Cardiac fibroblast (primary cell): Measurements from ENCODE around the gene LENEP.

ENCODE experiments used
- DNase-seq, 2 donors: peaks; one replicate each; pipeline versions ENCODE4 v3.0.0 to v3.0.0-alpha.2; 2010; ENCODE audit warnings: low read depth in 2 of 2
- H3K4me3 ChIP-seq, 2 donors: replicated peaks in 1 of 2; 1 replicate in 1 of 2; 2 replicates in 1 of 2; pipeline ENCODE4 v1.5.1; 2011; ENCODE audit warnings: low read depth in 2 of 2, low read length in 2 of 2, mild to moderate bottlenecking in 2 of 2, moderate library complexity in 1 of 2
- TF ChIP-seq, protein P1 (sequence below): IDR thresholded peaks from one replicate; pipeline ENCODE4 v1.5.1; 2011; ENCODE audit warnings: low read depth, mild to moderate bottlenecking, low read length, inconsistent platforms

Gene LENEP

DNA sequence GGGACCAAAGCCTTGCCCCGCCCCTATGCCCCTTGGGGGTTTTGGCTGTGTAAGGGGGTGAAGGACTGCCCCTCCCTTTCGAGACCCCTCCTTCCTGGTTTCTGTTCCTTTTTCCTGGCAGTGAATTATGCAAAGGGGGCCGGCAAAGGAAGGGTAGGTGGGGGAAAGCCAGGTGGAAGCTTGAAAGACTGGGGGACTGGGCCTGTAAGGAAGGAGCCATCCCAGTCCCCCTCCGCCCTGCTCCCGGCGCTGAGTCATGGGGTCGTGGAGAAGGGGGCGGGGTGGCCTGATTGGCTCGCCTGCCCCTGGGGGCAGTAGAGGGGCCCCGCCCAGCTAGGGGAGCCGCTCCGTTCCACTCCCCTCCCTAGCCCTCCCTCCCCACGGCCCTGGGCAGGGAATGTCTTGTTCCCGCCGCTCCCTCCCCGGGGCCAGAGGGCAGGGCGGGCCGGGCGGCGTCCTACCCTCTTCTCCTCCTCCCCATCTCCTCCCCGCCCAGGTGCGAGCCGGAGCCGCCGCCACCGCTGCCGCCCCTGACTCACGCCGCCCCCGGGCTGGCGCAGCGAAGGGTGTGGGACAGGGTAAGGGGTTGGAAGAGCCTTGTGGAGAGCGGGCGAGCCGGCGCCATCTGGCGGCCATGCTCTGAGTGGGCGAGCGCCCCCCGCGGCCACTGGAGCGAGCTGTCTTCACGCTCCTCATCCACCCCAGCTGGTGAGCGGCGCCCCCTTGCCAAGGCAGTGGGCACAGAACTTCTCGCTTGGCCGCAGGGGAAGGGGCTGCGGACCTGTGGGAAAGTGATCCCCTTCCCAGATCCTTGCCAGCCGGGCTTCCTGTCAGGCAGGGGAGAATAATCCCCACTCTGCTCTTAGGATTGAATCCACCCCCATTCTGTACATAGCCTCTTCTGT is 23.9 kb downstream of the LENEP start:
- H3K4me3 ChIP-seq, result peak overlapping the region; percentile 18 to 23
- TF ChIP-seq, protein P1, sequence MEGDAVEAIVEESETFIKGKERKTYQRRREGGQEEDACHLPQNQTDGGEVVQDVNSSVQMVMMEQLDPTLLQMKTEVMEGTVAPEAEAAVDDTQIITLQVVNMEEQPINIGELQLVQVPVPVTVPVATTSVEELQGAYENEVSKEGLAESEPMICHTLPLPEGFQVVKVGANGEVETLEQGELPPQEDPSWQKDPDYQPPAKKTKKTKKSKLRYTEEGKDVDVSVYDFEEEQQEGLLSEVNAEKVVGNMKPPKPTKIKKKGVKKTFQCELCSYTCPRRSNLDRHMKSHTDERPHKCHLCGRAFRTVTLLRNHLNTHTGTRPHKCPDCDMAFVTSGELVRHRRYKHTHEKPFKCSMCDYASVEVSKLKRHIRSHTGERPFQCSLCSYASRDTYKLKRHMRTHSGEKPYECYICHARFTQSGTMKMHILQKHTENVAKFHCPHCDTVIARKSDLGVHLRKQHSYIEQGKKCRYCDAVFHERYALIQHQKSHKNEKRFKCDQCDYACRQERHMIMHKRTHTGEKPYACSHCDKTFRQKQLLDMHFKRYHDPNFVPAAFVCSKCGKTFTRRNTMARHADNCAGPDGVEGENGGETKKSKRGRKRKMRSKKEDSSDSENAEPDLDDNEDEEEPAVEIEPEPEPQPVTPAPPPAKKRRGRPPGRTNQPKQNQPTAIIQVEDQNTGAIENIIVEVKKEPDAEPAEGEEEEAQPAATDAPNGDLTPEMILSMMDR, result peak; percentile 98
- DNase-seq, result peak; percentile 89 to 92

DNA sequence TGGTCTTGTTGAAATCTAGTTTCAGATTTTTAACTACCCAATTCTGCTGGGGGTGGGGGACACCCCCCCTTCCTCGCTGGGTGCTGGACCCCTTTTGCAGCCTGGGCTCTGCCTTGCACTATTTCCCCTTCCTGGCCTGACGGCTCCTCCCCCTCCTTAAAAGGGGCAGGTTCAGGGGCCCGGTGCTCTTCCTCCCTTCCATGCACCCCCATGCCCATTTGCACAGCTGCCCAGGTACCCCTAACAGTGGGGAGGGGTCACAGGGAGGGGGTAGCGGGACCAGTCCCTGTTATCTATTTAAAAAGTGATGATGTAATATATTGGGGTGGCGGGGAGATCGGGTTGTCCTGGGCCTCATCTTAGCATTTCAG is 24.5 kb downstream of the LENEP start:
- TF ChIP-seq, protein P1, result no peak
- peak overlapping the region; percentile 18 to 23 for H3K4me3 ChIP-seq
- DNase-seq, result no peak

DNA sequence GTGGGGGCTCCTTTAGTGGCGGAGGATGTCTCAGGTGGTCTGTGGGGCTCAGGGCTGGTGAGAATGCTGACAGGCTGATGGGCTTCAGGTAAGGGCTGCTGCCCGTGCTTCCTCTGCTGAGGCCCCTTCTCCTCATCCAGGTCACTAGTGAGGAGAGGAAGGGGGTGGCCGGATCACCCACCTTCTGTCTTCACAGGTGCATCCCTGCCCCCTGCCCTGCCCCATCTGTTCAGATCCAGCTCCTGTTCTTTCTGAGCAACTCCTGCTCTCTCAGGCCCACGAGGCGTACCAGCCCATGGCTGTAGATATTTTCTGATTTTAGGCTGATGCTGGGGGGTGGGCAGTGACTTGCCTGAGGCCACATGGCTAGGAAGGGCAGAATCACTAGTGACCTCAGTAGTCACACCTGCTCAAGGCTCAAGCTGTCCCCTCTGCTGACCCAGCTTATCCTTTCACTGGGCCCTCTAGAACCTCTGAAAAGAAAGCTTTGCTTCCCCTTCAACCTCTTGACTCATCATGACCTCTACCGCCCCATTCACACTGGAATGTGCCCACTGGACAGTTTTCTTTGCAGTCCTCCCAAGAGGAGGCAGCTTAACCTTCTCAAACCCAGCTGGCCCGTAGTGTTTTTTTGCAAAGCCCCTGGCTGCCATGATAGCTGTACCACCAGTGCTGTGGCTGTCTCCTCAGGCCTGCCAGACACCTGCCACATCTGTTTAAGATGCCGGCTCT is 25.4 kb downstream of the LENEP start:
- TF ChIP-seq, protein P1, result no peak
- no peak overlapping the region for H3K4me3 ChIP-seq
- no peak for DNase-seq

DNA sequence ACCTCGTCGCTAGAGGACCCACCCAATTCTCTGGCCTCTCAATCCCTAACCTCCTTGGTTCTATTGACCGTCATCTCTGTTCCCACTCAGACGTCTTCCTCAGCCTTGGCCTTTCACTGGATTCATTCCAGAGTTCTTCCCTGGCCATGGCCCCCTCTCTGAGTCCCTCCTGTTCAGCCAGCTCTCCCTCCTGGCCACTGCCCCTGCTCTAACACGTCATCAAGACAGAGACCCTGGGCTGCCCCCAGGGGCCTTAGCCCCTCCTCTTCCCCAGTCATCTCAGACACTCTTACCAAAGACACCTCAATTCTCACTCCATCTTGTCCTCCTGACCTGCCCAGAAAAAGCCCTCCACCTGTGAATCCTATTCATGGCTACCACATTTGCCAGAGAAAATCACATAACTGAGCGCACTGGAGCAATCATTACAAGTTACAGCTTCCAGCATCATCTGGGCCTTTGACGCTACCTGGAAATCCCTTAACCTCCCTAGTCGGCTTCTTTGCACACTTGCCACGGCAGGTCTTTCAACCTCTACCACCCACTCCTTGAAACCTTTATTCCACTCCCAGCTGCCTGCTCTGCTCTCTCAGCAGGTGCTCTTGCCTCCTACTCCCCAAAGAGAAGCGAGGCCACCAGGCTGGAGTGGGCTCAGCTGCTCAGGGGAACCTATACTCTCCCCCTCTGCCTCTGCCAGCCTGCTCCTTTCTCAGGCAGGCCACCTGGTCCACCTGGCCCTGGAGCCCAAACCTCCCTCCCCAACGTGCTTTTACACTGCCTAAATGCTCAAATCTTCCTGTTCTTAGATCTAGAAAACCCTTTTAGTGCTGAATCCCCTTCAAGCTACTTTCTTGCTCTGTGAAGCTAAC is 26.2 kb downstream of the LENEP start:
- no peak overlapping the region for H3K4me3 ChIP-seq
- DNase-seq, result no peak
- TF ChIP-seq, protein P1, result no peak

DNA sequence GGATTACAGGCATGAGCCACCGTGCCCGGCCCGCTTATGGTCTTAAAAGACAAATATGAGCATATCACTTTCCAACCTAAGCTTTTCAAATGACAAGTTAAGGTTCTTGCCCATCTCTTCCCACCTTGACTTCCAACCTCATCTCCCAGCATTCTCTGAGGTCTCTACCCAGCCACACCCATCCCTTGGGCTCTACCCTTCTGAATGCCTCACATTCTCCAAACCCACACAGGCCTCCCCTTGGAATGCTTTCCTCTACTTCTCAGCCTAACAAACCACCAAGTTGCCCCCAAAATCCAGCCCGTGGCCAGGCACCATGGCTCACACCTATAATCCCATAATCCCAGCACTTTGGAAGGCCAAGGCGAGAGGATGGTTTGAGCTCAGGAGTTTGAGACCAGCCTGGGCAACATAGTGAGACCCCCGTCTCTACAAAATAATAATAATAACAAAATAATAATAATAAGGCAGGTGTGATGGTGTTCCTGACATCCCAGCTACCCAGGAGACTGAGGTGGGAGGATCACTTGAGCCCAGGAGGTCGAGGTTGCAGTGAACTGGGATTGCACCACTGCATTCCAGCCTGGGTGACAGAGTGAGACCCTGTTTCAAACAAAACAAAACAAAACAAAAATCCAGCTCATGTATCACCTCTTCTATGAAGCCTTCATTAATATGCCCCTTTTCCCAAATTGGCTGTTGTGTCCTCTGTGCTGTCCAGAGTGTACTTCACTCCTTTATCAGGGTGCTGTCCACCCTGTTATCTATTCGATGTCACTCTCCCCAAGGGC is 28.9 kb downstream of the LENEP start:
- TF ChIP-seq, protein P1, result no peak
- no peak for DNase-seq
- H3K4me3 ChIP-seq, result no peak overlapping the region

DNA sequence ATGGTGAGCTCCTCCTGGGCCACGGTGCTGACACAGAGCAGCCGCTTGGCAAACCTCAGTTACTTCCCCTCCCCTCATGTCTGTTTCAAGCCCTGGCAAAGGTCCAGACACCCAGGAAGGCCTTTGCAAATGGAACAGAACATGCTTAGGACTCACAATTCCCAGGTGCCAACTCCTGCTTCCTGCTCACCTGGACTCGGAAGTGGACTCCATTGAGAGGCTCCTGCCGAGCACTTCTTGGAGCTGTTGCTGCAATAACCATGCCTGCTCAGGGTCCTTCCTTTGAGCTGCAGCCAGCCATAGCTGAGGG is 29.5 kb downstream of the LENEP start:
- DNase-seq, result no peak
- H3K4me3 ChIP-seq, result no peak overlapping the region
- TF ChIP-seq, protein P1, result no peak
